HEK293 (cell line): Measurements from ENCODE around the gene CACNA1B.

Experiments used
- CTCF ChIA-PET: fragments of 350-600 bp; formaldehyde crosslinking; extraction: SDS; loops from one replicate; lab custom pipeline; 2021; ENCODE audit warnings: antibody characterized with exemption; lab: Yijun Ruan, JAX
- POLR2A ChIA-PET: fragments of 300-600 bp; formaldehyde crosslinking; extraction: SDS; loops from one replicate; lab custom pipeline; 2020; ENCODE audit warnings: antibody characterized with exemption, inconsistent platforms; lab: Yijun Ruan, JAX
- H3K27ac ChIP-seq: fragments of 200-500 bp; sonication (Bioruptor generic); 2 replicates; pipeline ENCODE4 v1.5.1; 2014; ENCODE audit warnings: low read depth, low read length, control low read depth, inconsistent platforms; ENCODE audit errors: extremely low read depth
- H3K36me3 ChIP-seq, 2 experiments: fragments of 200-500 bp in 1 of 2; sonication (Bioruptor generic) in 1 of 2; 1 replicate in 1 of 2; 2 replicates in 1 of 2; pipeline ENCODE4 v1.5.1; 2014 to 2017; ENCODE audit warnings: inconsistent platforms in 2 of 2, low read length in 2 of 2; ENCODE audit not compliant: control insufficient read depth in 2 of 2, insufficient read depth in 1 of 2
- H3K4me1 ChIP-seq: fragments of 200-500 bp; sonication (Bioruptor generic); 2 replicates; pipeline ENCODE4 v1.5.1; 2014; ENCODE audit warnings: mild to moderate bottlenecking, low read length, inconsistent platforms; ENCODE audit not compliant: control insufficient read depth, insufficient read depth
- H3K4me3 ChIP-seq: 2 replicates; pipeline ENCODE4 v1.5.1; 2011; ENCODE audit warnings: low read depth, mild to moderate bottlenecking, control low read depth, low read length, moderate library complexity
- H3K9me3 ChIP-seq: fragments of 200-500 bp; sonication (Bioruptor generic); 2 replicates; pipeline ENCODE4 v1.5.1; 2014; ENCODE audit warnings: low read depth, low read length, inconsistent platforms; ENCODE audit not compliant: control insufficient read depth, insufficient read depth
- BCL11A ChIP-seq: fragments of 450-650 bp; formaldehyde crosslinking; IDR thresholded peaks from 2 replicates; pipeline ENCODE4 v1.5.1; 2016; ENCODE audit warnings: low read depth, missing biosample characterization, missing genetic modification characterization
- FEZF1 ChIP-seq: fragments of 450-650 bp; formaldehyde crosslinking; IDR thresholded peaks from 2 replicates; pipeline ENCODE4 v1.5.1; 2016; ENCODE audit warnings: missing biosample characterization, missing genetic modification characterization
- HOXA7 ChIP-seq: sonication (generic); formaldehyde crosslinking; IDR thresholded peaks from 2 replicates; pipeline ENCODE4 v1.8.1; 2022; ENCODE audit warnings: missing genetic modification reagents, borderline replicate concordance
- KLF10 ChIP-seq: fragments of 450-650 bp; IDR thresholded peaks from 2 replicates; pipeline ENCODE4 v1.5.1; 2018; ENCODE audit warnings: missing biosample characterization, mild to moderate bottlenecking, missing genetic modification characterization
- KLF8 ChIP-seq: fragments of 450-650 bp; formaldehyde crosslinking; IDR thresholded peaks from 2 replicates; pipeline ENCODE4 v1.5.1; 2016; ENCODE audit warnings: missing biosample characterization, missing genetic modification characterization
- RBAK ChIP-seq: fragments of 450-650 bp; formaldehyde crosslinking; IDR thresholded peaks from 2 replicates; pipeline ENCODE4 v1.5.1; 2016; ENCODE audit warnings: missing biosample characterization, missing genetic modification characterization
- SCRT1 ChIP-seq: fragments of 450-650 bp; formaldehyde crosslinking; IDR thresholded peaks from 2 replicates; pipeline ENCODE4 v1.5.1; 2016; ENCODE audit warnings: missing biosample characterization, missing genetic modification characterization, borderline replicate concordance
- SP7 ChIP-seq: fragments of 450-650 bp; formaldehyde crosslinking; IDR thresholded peaks from 2 replicates; pipeline ENCODE4 v1.5.1; 2016; ENCODE audit warnings: missing biosample characterization, missing genetic modification characterization
- YY2 ChIP-seq: fragments of 450-650 bp; formaldehyde crosslinking; IDR thresholded peaks from 2 replicates; pipeline ENCODE4 v1.5.1; 2016; ENCODE audit warnings: missing biosample characterization, missing genetic modification characterization
- ZFP3 ChIP-seq: fragments of 450-650 bp; formaldehyde crosslinking; IDR thresholded peaks from 2 replicates; pipeline ENCODE4 v1.5.1; 2016; ENCODE audit warnings: low read depth, missing biosample characterization, missing genetic modification characterization
- ZNF169 ChIP-seq: fragments of 450-650 bp; formaldehyde crosslinking; IDR thresholded peaks from 2 replicates; pipeline ENCODE4 v1.5.1; 2016; ENCODE audit warnings: missing biosample characterization, missing genetic modification characterization
- ZNF223 ChIP-seq: fragments of 450-650 bp; formaldehyde crosslinking; IDR thresholded peaks from 2 replicates; pipeline ENCODE4 v1.5.1; 2016; ENCODE audit warnings: missing biosample characterization, missing genetic modification characterization
- ZNF248 ChIP-seq: fragments of 450-650 bp; formaldehyde crosslinking; IDR thresholded peaks from 2 replicates; pipeline ENCODE4 v1.5.1; 2017; ENCODE audit warnings: missing biosample characterization, missing genetic modification characterization
- ZNF394 ChIP-seq: fragments of 450-650 bp; formaldehyde crosslinking; IDR thresholded peaks from 2 replicates; pipeline ENCODE4 v1.5.1; 2016; ENCODE audit warnings: missing biosample characterization, missing genetic modification characterization, mild to moderate bottlenecking, moderate library complexity, borderline replicate concordance
- ZNF48 ChIP-seq: fragments of 450-650 bp; formaldehyde crosslinking; IDR thresholded peaks from 2 replicates; pipeline ENCODE4 v1.5.1; 2016; ENCODE audit warnings: missing biosample characterization, missing genetic modification characterization
- ZNF555 ChIP-seq: fragments of 450-650 bp; formaldehyde crosslinking; conservative IDR thresholded peaks from 2 replicates; pipeline ENCODE4 v1.5.1; 2017; ENCODE audit warnings: missing biosample characterization, mild to moderate bottlenecking, missing genetic modification characterization, inconsistent platforms
- ZNF571 ChIP-seq: fragments of 450-650 bp; formaldehyde crosslinking; IDR thresholded peaks from 2 replicates; pipeline ENCODE4 v1.5.0; 2017; ENCODE audit warnings: missing biosample characterization, missing genetic modification characterization
- ZNF623 ChIP-seq: fragments of 450-650 bp; formaldehyde crosslinking; IDR thresholded peaks from 2 replicates; pipeline ENCODE4 v1.5.1; 2016; ENCODE audit warnings: missing biosample characterization, missing genetic modification characterization
- ZNF626 ChIP-seq: fragments of 450-650 bp; sonication (Bioruptor Pico); formaldehyde crosslinking; IDR thresholded peaks from 2 replicates; pipeline ENCODE4 v1.5.1; 2018; ENCODE audit warnings: missing biosample characterization, missing genetic modification characterization, inconsistent platforms
- ZNF837 ChIP-seq: fragments of 450-650 bp; formaldehyde crosslinking; IDR thresholded peaks from 2 replicates; pipeline ENCODE4 v1.5.1; 2016; ENCODE audit warnings: missing biosample characterization, missing genetic modification characterization
- ZSCAN16 ChIP-seq: fragments of 450-650 bp; formaldehyde crosslinking; IDR thresholded peaks from 2 replicates; pipeline ENCODE4 v1.5.1; 2016; ENCODE audit warnings: missing biosample characterization, missing genetic modification characterization
- TF ChIP-seq, protein P1 (sequence below): fragments of 450-650 bp; formaldehyde crosslinking; IDR thresholded peaks from 2 replicates; pipeline ENCODE4 v1.5.1; 2016; ENCODE audit warnings: missing biosample characterization, missing genetic modification characterization
- TF ChIP-seq, protein P2 (sequence below): IDR thresholded peaks from 2 replicates; pipeline ENCODE4 v1.6.1; 2011; ENCODE audit warnings: mild to moderate bottlenecking, low read depth, low read length, borderline replicate concordance
- TF ChIP-seq, protein P3 (sequence below): fragments of 450-650 bp; formaldehyde crosslinking; IDR thresholded peaks from 2 replicates; pipeline ENCODE4 v1.5.1; 2017; ENCODE audit warnings: missing biosample characterization, missing genetic modification characterization
- TF ChIP-seq, protein P4 (sequence below): fragments of 450-650 bp; formaldehyde crosslinking; IDR thresholded peaks from 2 replicates; pipeline ENCODE4 v1.5.1; 2017; ENCODE audit warnings: missing biosample characterization, missing genetic modification characterization

Gene CACNA1B

DNA sequence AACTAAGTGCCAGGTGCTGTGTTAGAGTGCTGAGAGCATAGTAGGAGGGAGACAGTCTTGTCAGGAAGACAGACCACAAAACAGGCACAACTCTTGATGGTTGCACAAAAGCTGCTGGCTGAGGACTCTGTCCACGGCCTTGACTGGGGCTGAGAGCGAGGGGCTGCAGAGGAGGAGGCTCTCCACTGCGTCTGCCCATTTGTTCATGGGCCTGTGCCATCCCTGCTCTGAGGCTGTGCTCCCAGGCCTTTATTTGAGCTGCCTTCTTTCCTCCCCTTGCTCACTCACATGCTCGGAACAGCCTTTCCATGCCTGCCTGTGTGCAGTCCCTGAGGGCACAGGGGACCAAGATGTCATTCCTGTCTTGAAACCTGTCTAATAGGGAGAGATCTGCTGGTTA lies 147.8 kb downstream of the CACNA1B start:
- CTCF ChIA-PET: no interaction called here
- no peaks in the 10 kb centered on the region for H3K9me3 ChIP-seq
- H3K27ac ChIP-seq: no peak overlapping the region
- H3K4me3 ChIP-seq: no peak overlapping the region
- no peaks in the 10 kb centered on the region for H3K36me3 ChIP-seq
- TF ChIP-seq YY2 (tag by site-specific recombination): no peak
- no peak for TF ChIP-seq ZNF169 (tag by site-specific recombination)
- no peak for TF ChIP-seq ZNF394 (tag by site-specific recombination)
- no peak for TF ChIP-seq FEZF1 (tag by site-specific recombination)
- TF ChIP-seq SCRT1 (tag by site-specific recombination): no peak
- no peak for TF ChIP-seq KLF10 (tag by site-specific recombination)
- TF ChIP-seq, protein P1, sequence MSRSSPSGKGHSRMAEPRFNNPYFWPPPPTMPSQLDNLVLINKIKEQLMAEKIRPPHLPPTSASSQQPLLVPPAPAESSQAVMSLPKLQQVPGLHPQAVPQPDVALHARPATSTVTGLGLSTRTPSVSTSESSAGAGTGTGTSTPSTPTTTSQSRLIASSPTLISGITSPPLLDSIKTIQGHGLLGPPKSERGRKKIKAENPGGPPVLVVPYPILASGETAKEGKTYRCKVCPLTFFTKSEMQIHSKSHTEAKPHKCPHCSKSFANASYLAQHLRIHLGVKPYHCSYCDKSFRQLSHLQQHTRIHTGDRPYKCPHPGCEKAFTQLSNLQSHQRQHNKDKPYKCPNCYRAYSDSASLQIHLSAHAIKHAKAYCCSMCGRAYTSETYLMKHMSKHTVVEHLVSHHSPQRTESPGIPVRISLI (tag by site-specific recombination): no peak
- TF ChIP-seq, all 188 proteins: peak for 0
- H3K4me1 ChIP-seq: no peaks in the 10 kb centered on the region
- POLR2A ChIA-PET: no interaction called here

DNA sequence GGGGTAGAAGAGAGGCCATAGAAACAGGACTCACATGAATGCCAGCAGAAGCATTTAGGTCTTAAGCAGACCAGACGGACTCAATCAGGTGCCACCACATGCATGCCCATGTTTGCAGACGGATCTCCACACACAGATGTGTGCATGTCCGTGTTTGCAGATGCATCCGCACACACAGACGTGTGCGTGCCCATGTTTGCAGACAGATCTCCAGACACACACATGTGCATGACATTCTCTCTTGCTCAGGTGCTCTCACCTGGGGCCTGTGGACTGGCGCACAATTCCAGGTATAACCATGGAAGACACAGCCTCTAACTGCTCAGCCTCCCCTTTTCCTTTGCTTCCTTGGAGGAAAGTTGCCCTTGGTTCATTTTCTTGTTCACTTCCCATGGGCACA lies 148.3 kb downstream of the CACNA1B start:
- TF ChIP-seq BCL11A (tag by site-specific recombination): no peak
- Histone ChIP-seq H3K36me3 (no peaks in the 10 kb centered on the region), H3K4me1 (no peaks in the 10 kb centered on the region), H3K9me3 (no peaks in the 10 kb centered on the region), H3K27ac (no peak overlapping the region), H3K4me3 (no peak overlapping the region)
- CTCF ChIA-PET: no interaction called here
- POLR2A ChIA-PET: no interaction called here

DNA sequence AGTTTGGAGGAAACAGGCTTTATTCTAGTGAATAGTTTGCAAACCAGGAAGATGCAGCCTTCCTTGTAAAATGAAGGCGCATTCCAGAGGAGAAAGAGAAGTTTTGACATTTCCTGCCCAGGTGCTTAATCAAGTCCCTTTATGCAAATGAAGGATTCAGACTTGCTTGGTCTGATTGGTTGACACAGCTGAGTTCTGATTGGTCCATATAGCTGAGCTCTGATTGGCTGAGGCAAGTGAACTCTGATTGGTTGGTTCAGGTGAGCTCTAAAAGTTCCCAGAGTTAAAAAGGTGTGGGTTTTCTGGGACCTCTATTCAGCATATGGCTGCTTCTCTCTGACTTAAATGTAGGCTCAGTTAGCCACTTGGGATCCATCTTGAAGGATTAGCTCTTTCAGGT lies 151.0 kb downstream of the CACNA1B start:
- Histone ChIP-seq H3K4me3 (no peak overlapping the region), H3K36me3 (no peaks in the 10 kb centered on the region), H3K9me3 (no peaks in the 10 kb centered on the region), H3K27ac (no peak overlapping the region), H3K4me1 (no peaks in the 10 kb centered on the region)
- CTCF ChIA-PET: interaction anchor here (1.3 kb wide), 1 partner anchor 148 kb away, joined by 3 read pairs; no protein-coding TSS in a partner anchor
- POLR2A ChIA-PET: no interaction called here
- no peak for TF ChIP-seq SP7 (tag by site-specific recombination)

DNA sequence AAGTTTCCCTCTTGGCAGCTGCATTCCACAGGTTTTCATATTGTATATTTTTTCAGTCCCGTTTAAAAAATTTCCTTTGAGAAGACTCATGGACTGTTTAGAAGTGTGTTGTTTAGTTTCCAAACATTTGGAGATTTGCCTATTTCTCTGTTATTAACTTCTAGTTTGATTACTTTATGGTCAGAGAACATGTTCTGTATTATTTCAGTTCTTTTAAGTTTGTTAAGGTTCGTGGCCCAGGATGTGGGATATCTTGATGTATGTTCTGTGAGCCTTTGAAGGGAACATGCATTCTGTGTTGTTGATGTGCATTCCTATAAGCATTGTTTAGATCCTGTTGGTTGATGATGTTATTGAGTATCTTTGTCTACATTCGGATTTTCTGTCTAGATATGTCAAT lies 153.6 kb downstream of the CACNA1B start:
- no peaks in the 10 kb centered on the region for H3K4me1 ChIP-seq
- H3K9me3 ChIP-seq: no peaks in the 10 kb centered on the region
- ChIA-PET CTCF (interaction anchor here (0.7 kb wide), 2 partner anchors 11 to 33 kb away, joined by 3 read pairs; no protein-coding TSS in a partner anchor), POLR2A (no interaction called here)
- H3K36me3 ChIP-seq: no peaks in the 10 kb centered on the region
- no peak overlapping the region for H3K4me3 ChIP-seq
- H3K27ac ChIP-seq: no peak overlapping the region
- TF ChIP-seq ZNF555 (tag by site-specific recombination) (no peak), ZNF223 (tag by site-specific recombination) (no peak), HOXA7 (CRISPR knock-in tag) (no peak), KLF8 (no peak), RBAK (tag by site-specific recombination) (no peak), ZNF571 (tag by site-specific recombination) (no peak), ZNF48 (no peak), FEZF1 (tag by site-specific recombination) (no peak), ZNF248 (tag by site-specific recombination) (no peak), ZNF623 (tag by site-specific recombination) (no peak), ZNF837 (tag by site-specific recombination) (no peak), ZFP3 (tag by site-specific recombination) (no peak), ZSCAN16 (tag by site-specific recombination) (no peak), ZNF626 (tag by site-specific recombination) (no peak)
- TF ChIP-seq, protein P2, sequence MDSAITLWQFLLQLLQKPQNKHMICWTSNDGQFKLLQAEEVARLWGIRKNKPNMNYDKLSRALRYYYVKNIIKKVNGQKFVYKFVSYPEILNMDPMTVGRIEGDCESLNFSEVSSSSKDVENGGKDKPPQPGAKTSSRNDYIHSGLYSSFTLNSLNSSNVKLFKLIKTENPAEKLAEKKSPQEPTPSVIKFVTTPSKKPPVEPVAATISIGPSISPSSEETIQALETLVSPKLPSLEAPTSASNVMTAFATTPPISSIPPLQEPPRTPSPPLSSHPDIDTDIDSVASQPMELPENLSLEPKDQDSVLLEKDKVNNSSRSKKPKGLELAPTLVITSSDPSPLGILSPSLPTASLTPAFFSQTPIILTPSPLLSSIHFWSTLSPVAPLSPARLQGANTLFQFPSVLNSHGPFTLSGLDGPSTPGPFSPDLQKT: no peak
- TF ChIP-seq, protein P3, sequence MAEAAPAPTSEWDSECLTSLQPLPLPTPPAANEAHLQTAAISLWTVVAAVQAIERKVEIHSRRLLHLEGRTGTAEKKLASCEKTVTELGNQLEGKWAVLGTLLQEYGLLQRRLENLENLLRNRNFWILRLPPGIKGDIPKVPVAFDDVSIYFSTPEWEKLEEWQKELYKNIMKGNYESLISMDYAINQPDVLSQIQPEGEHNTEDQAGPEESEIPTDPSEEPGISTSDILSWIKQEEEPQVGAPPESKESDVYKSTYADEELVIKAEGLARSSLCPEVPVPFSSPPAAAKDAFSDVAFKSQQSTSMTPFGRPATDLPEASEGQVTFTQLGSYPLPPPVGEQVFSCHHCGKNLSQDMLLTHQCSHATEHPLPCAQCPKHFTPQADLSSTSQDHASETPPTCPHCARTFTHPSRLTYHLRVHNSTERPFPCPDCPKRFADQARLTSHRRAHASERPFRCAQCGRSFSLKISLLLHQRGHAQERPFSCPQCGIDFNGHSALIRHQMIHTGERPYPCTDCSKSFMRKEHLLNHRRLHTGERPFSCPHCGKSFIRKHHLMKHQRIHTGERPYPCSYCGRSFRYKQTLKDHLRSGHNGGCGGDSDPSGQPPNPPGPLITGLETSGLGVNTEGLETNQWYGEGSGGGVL: no peak
- TF ChIP-seq, protein P4, sequence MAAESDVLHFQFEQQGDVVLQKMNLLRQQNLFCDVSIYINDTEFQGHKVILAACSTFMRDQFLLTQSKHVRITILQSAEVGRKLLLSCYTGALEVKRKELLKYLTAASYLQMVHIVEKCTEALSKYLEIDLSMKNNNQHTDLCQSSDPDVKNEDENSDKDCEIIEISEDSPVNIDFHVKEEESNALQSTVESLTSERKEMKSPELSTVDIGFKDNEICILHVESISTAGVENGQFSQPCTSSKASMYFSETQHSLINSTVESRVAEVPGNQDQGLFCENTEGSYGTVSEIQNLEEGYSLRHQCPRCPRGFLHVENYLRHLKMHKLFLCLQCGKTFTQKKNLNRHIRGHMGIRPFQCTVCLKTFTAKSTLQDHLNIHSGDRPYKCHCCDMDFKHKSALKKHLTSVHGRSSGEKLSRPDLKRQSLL: no peak
